ENCODE results near the gene GFOD2. TPM values are rescaled to one million over a fixed set of nuclear protein-coding genes. Genes with fewer than 3 reads are reported as not detected.

GFOD2 gene
- total RNA-seq, 2 donors from 2014 or later, result 15.8 to 18.1 TPM

- DNase-seq (peak; percentile 55 to 75 (median 69)), ATAC-seq (peak; percentile 66)
- Histone ChIP-seq H3K36me3 (replicated peaks in 1 of 2; ENCODE audit: insufficient read depth in 1 of 2, low read depth in 2 of 2) (peaks cover 0 to 17% of the 10 kb centered on the region in 2 donors), H3K9me3 (no peaks in the 10 kb centered on the region), H3K4me1 (peaks cover 20% of the 10 kb centered on the region), H3K27me3 (no peaks in the 10 kb centered on the region), H3K27ac (peak overlapping the region in 2 of 4 donors; percentile 33 to 46), H3K4me3 (no peak overlapping the region)
- TF ChIP-seq, protein P1, sequence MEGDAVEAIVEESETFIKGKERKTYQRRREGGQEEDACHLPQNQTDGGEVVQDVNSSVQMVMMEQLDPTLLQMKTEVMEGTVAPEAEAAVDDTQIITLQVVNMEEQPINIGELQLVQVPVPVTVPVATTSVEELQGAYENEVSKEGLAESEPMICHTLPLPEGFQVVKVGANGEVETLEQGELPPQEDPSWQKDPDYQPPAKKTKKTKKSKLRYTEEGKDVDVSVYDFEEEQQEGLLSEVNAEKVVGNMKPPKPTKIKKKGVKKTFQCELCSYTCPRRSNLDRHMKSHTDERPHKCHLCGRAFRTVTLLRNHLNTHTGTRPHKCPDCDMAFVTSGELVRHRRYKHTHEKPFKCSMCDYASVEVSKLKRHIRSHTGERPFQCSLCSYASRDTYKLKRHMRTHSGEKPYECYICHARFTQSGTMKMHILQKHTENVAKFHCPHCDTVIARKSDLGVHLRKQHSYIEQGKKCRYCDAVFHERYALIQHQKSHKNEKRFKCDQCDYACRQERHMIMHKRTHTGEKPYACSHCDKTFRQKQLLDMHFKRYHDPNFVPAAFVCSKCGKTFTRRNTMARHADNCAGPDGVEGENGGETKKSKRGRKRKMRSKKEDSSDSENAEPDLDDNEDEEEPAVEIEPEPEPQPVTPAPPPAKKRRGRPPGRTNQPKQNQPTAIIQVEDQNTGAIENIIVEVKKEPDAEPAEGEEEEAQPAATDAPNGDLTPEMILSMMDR (IDR thresholded peaks at IDR 0.05), result peak in 2 of 7 experiments; percentile 5 to 9
- TF ChIP-seq POLR2A (IDR thresholded peaks at IDR 0.05), result no peak
- 10 to 55% methylated on average over 3 to 10 of the region's 10 CpGs for WGBS, 2 donors
- intact Hi-C loops (cut with DNase I), result no loop called here
These were observed 77.1 kb downstream of the GFOD2 start for GRCh38 chr16:67641779-67642708.

- DNase-seq, result no peak
- Histone ChIP-seq H3K27me3 (no peaks in the 10 kb centered on the region), H3K9me3 (no peaks in the 10 kb centered on the region), H3K4me1 (peaks cover 9% of the 10 kb centered on the region), H3K4me3 (no peak overlapping the region), H3K27ac (no peak overlapping the region), H3K36me3 (replicated peaks in 1 of 2; ENCODE audit: insufficient read depth in 1 of 2, low read depth in 2 of 2) (peaks cover 9 to 37% of the 10 kb centered on the region in 2 donors)
- no peak for TF ChIP-seq POLR2A (IDR thresholded peaks at IDR 0.05)
- TF ChIP-seq, protein P1 (IDR thresholded peaks at IDR 0.05), result no peak
- intact Hi-C loops (cut with DNase I), result no loop called here
- WGBS, 2 donors, result 89 to 94% methylated on average over 12 of the region's 12 CpGs
- ATAC-seq, result no peak
These were observed 81.5 kb downstream of the GFOD2 start for GRCh38 chr16:67637625-67638024.

- WGBS, 2 donors, result 88 to 97% methylated on average over 8 of the region's 8 CpGs
- peaks cover 9 to 41% of the 10 kb centered on the region in 2 donors for H3K36me3 ChIP-seq (replicated peaks in 1 of 2; ENCODE audit: insufficient read depth in 1 of 2, low read depth in 2 of 2)
- H3K27me3 ChIP-seq, result no peaks in the 10 kb centered on the region
- H3K27ac ChIP-seq, result no peak overlapping the region
- H3K4me3 ChIP-seq, result no peak overlapping the region
- DNase-seq (no peak), ATAC-seq (no peak)
- TF ChIP-seq, protein P1 (IDR thresholded peaks at IDR 0.05), result no peak
- no peak for TF ChIP-seq POLR2A (IDR thresholded peaks at IDR 0.05)
- no peaks in the 10 kb centered on the region for H3K9me3 ChIP-seq
- intact Hi-C loops (cut with DNase I), result no loop called here
- H3K4me1 ChIP-seq, result no peaks in the 10 kb centered on the region
These were observed 82.4 kb downstream of the GFOD2 start for GRCh38 chr16:67636713-67637112.

DNA sequence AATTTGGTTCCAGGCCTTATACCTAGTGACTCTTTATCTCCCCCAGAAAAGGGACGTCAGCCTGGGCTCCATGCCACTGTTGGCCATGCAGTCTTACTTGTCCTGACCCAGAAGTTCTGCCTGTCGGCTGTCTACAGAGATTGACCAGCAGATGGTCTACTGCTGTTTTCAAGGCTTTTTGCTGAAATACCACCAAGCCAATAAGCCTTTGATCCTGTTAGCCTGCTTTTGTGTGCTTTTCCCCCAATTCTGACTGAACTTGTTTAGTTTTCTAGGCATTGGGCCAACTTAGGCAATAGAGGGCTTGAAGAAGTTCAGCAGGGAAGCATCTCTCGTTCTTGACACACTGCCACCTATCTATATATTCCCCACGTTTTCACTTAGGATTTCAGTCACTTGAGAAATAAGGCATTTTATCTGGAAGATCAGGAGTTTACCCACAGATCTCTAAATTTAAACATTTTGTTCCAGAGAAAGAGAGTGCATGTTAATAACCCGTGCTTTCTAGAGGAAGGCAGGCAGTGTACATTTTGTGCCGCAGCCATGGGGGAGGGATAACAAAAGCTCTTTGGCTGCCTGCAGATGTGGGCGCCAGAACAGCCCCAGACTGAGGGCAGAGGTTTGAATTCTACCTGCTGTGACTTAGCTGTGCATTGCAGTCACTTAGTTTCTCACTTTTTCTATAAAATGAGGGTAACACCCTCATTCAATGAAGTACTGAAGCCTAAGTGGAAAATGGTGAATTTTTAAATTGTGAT, 86.5 kb downstream of the GFOD2 start:
- H3K9me3 ChIP-seq, result no peaks in the 10 kb centered on the region
- H3K27me3 ChIP-seq, result no peaks in the 10 kb centered on the region
- ATAC-seq, result no peak
- H3K36me3 ChIP-seq (replicated peaks in 1 of 2; ENCODE audit: insufficient read depth in 1 of 2, low read depth in 2 of 2), result peaks cover 15 to 43% of the 10 kb centered on the region in 2 donors
- intact Hi-C loops (cut with DNase I), result no loop called here
- H3K4me3 ChIP-seq, result no peak overlapping the region
- H3K27ac ChIP-seq, result no peak overlapping the region
- no peaks in the 10 kb centered on the region for H3K4me1 ChIP-seq
- TF ChIP-seq, protein P1 (IDR thresholded peaks at IDR 0.05), result no peak
- TF ChIP-seq POLR2A (IDR thresholded peaks at IDR 0.05), result no peak
- WGBS, 2 donors, result 57 to 63% methylated on average over 7 of the region's 7 CpGs
- DNase-seq, result no peak

Measured in body of pancreas (tissue), 4 donors.